Prostate gland (tissue), 2 donors: ENCODE measurements around the gene SRPRA. TPM values are rescaled to one million over a fixed set of nuclear protein-coding genes. Genes with fewer than 3 reads are reported as not detected.

Experiments
- DNase-seq: peaks from one replicate; pipeline ENCODE4 v3.0.0-alpha.2; 2019; ENCODE audit warnings: low spot score
- H3K27ac ChIP-seq, 2 donors: fragments of 200-600 bp; sonication (generic); 2 replicates each; pipeline ENCODE4 v1.5.1; 2017 to 2019
- H3K27me3 ChIP-seq: fragments of 200-600 bp; sonication (generic); replicated peaks from 2 replicates; pipeline ENCODE4 v1.5.1; 2019; ENCODE audit not compliant: insufficient read depth
- H3K36me3 ChIP-seq, 2 donors: fragments of 200-600 bp; sonication (generic); 1 replicate in 1 of 2; 2 replicates in 1 of 2; pipeline versions ENCODE4 v1.5.1 to v1.8.1; 2017 to 2019
- H3K4me1 ChIP-seq: fragments of 200-600 bp; sonication (generic); replicated peaks from 2 replicates; pipeline ENCODE4 v1.5.1; 2019
- H3K4me3 ChIP-seq, 2 donors: fragments of 200-600 bp; sonication (generic); 2 replicates each; pipeline ENCODE4 v1.5.1; 2017 to 2019
- H3K9me3 ChIP-seq: fragments of 200-600 bp; sonication (generic); 2 replicates; pipeline ENCODE4 v1.5.1; 2017
- CTCF ChIP-seq, 4 experiments: fragments of 200-600 bp in 2 of 4; fragments of 450-650 bp in 2 of 4; sonication (generic) in 2 of 4; IDR thresholded peaks; 1 replicate in 3 of 4; 2 replicates in 1 of 4; pipeline ENCODE4 v1.5.1; 2016 to 2019; ENCODE audit warnings: antibody characterized with exemption in 4 of 4, mild to moderate bottlenecking in 2 of 4, moderate library complexity in 2 of 4
- POLR2A ChIP-seq: fragments of 450-650 bp; IDR thresholded peaks from one replicate; pipeline ENCODE4 v1.6.1; 2016; ENCODE audit warnings: antibody characterized with exemption, mild to moderate bottlenecking
- POLR2AphosphoS5 ChIP-seq: sonication (generic); formaldehyde crosslinking; IDR thresholded peaks from one replicate; pipeline ENCODE4 v1.6.1; 2017; ENCODE audit warnings: antibody characterized with exemption
- whole genome bisulfite sequencing: methylation state at CpG from one replicate; pipeline ENCODE4 v1.1.5; 2018; 5-methylcytosine and 5-hydroxymethylcytosine counted together
- intact Hi-C: fragments of 100-400 bp; cut with DNase I; formaldehyde crosslinking; loops from one replicate; pipeline ENCODE4 v1.14.2; 2022
- total RNA-seq, 2 donors: library from RNA; depleted of rRNA; stranded (reverse); fragments of >200 nt; gene quantifications; one replicate each; pipeline ENCODE4 v1.1.0, GENCODE V29; 2016

The SRPRA gene
- total RNA-seq, 2 donors from 2014 or later = 141 to 154 TPM

DNA sequence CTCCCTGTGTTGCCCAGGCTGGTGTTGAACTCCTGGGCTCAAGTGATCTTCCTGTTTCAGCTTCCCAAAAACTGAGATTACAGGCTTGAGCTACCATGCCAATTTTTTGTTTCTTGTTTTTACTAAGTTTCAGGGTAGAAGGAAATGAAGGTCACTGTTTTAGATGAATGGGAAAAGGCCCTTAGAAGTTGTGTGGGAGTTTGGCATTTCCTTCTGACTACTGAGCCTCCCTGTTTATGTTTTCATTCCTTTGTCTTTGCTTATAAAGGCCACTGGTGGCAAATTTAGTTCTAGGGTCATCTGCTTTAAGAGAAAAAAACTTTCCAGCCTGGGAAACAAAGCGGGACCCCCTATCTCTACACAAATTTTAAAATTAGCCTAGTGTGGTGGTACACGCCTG, 22.1 kb downstream of the SRPRA start:
- intact Hi-C loops = no loop called here
- H3K9me3 ChIP-seq = no peaks in the 10 kb centered on the region
- no peak overlapping the region for H3K27ac ChIP-seq
- WGBS = 95% methylated on average over 2 of the region's 2 CpGs
- H3K27me3 ChIP-seq = no peaks in the 10 kb centered on the region
- no peaks in the 10 kb centered on the region for H3K36me3 ChIP-seq
- H3K4me1 ChIP-seq = no peaks in the 10 kb centered on the region
- TF ChIP-seq POLR2A = no peak
- TF ChIP-seq CTCF (IDR thresholded peaks at IDR 0.05) = no peak
- no peak for TF ChIP-seq POLR2AphosphoS5
- H3K4me3 ChIP-seq = no peak overlapping the region
- no peak for DNase-seq

DNA sequence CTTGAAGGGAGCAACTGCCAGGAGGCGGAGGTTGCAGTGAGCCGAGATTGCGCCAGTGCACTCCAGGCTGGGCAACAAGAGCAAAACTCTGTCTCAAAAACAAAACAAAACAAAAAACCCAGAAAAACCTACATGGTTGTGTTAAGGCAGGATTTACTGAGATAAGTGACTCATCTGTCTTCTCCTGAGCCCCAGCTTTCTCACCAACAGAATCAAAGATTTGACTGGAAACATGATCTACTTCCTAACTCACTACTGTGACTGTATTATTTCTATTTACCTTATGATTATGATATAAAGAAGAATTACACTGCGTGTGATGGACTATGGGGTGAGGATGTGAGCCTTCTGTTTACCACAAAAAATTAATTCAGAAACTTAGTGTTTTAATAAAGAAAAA, 35.3 kb downstream of the SRPRA start:
- TF ChIP-seq POLR2AphosphoS5 (no peak), POLR2A (no peak), CTCF (IDR thresholded peaks at IDR 0.05) (no peak)

GRCh38 chr11:126232683-126233082, 36.0 kb downstream of the SRPRA start:
- TF ChIP-seq POLR2A (no peak), POLR2AphosphoS5 (no peak), CTCF (IDR thresholded peaks at IDR 0.05) (no peak)
- no peak for DNase-seq
- H3K27ac ChIP-seq = no peak overlapping the region
- H3K27me3 ChIP-seq = no peaks in the 10 kb centered on the region
- no peaks in the 10 kb centered on the region for H3K36me3 ChIP-seq
- H3K4me1 ChIP-seq = no peaks in the 10 kb centered on the region
- intact Hi-C loops = no loop called here
- H3K4me3 ChIP-seq = no peak overlapping the region
- 87% methylated on average over 3 of the region's 3 CpGs for WGBS
- no peaks in the 10 kb centered on the region for H3K9me3 ChIP-seq

More for the DNA sequence above, 35.3 kb downstream of the SRPRA start:
- H3K36me3 ChIP-seq = no peaks in the 10 kb centered on the region
- intact Hi-C loops = no loop called here
- WGBS = over 99% methylated on average over 4 of the region's 4 CpGs
- no peaks in the 10 kb centered on the region for H3K4me1 ChIP-seq
- H3K4me3 ChIP-seq = no peak overlapping the region
- H3K27ac ChIP-seq = no peak overlapping the region
- DNase-seq = no peak
- H3K27me3 ChIP-seq = no peaks in the 10 kb centered on the region
- no peaks in the 10 kb centered on the region for H3K9me3 ChIP-seq

- H3K36me3 ChIP-seq = no peaks in the 10 kb centered on the region
- 30% methylated on average over 6 of the region's 6 CpGs for WGBS
- no peaks in the 10 kb centered on the region for H3K9me3 ChIP-seq
- DNase-seq = peak; percentile 18
- TF ChIP-seq POLR2AphosphoS5 (peak; percentile 85), POLR2A (no peak)
- no peaks in the 10 kb centered on the region for H3K27me3 ChIP-seq
- no peak overlapping the region for H3K27ac ChIP-seq
- intact Hi-C loops = no loop called here
- H3K4me1 ChIP-seq = no peaks in the 10 kb centered on the region
- H3K4me3 ChIP-seq = no peak overlapping the region
These were observed 36.8 kb downstream of the SRPRA start for GRCh38 chr11:126231725-126232459.

- no peaks in the 10 kb centered on the region for H3K4me1 ChIP-seq
- H3K9me3 ChIP-seq = no peaks in the 10 kb centered on the region
- TF ChIP-seq POLR2A (no peak), POLR2AphosphoS5 (no peak), CTCF (IDR thresholded peaks at IDR 0.05) (no peak)
- no peaks in the 10 kb centered on the region for H3K27me3 ChIP-seq
- H3K27ac ChIP-seq = no peak overlapping the region
- DNase-seq = no peak
- intact Hi-C loops = no loop called here
- WGBS = 64% methylated on average over 3 of the region's 3 CpGs
- no peak overlapping the region for H3K4me3 ChIP-seq
- H3K36me3 ChIP-seq = no peaks in the 10 kb centered on the region
These were observed 38.7 kb downstream of the SRPRA start for GRCh38 chr11:126229858-126230540.
